Coronary artery (tissue), 2 donors: ENCODE data around the gene CCDC9.

Experiments used
- DNase-seq: peaks from one replicate; pipeline ENCODE4 v3.0.0-alpha.2; 2017; ENCODE audit warnings: low spot score
- H3K27ac ChIP-seq, 2 donors: fragments of 200-600 bp; sonication (generic); one replicate each; pipeline ENCODE4 v1.5.1; 2016 to 2019
- H3K4me3 ChIP-seq: fragments of 200-600 bp; sonication (generic); 2 replicates; pipeline ENCODE4 v1.5.1; 2016; ENCODE audit warnings: mild to moderate bottlenecking, moderate library complexity
- TF ChIP-seq, protein P1 (sequence below): fragments of 200-600 bp; sonication (generic); IDR thresholded peaks from one replicate; pipeline ENCODE4 v1.5.1; 2019; ENCODE audit warnings: antibody characterized with exemption

CCDC9 gene

DNA sequence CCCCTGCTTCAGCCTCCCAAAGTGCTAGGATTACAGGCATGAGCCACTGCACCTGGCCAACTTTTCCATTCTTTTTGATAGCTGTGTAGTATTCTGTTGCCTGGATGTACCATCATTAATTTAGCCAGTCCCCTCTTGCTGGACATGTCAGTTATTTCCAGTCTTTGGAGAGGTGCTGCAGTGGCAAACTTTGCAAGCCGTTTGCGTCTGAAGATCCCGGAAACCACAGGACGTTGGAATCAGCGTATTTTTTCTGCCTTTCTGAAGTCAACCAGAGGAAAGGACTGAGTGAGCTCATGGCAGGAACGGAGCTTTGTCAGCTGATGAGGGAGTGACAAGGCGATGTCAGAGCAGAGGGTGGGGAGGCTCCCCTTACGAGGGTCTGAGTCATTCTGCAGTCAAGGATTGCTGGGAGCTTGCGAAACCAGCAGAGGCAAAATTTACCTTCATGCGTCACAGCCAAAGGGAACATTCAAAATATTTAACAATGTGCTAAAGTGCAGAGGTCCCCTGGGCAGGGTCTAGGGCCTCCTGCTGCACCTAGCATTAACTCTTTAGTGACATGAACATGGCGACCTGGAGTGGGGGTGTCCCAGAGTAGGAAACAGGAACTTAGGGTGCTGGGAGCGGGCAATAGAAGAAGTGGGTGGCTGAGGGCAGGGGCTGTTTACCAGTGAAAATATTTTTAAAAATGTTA is 58.9 kb downstream of the CCDC9 start:
- DNase-seq: no peak
- Histone ChIP-seq H3K27ac (peak overlapping the region in 1 of 2 donors; percentile 64), H3K4me3 (no peak overlapping the region)
- TF ChIP-seq, protein P1, sequence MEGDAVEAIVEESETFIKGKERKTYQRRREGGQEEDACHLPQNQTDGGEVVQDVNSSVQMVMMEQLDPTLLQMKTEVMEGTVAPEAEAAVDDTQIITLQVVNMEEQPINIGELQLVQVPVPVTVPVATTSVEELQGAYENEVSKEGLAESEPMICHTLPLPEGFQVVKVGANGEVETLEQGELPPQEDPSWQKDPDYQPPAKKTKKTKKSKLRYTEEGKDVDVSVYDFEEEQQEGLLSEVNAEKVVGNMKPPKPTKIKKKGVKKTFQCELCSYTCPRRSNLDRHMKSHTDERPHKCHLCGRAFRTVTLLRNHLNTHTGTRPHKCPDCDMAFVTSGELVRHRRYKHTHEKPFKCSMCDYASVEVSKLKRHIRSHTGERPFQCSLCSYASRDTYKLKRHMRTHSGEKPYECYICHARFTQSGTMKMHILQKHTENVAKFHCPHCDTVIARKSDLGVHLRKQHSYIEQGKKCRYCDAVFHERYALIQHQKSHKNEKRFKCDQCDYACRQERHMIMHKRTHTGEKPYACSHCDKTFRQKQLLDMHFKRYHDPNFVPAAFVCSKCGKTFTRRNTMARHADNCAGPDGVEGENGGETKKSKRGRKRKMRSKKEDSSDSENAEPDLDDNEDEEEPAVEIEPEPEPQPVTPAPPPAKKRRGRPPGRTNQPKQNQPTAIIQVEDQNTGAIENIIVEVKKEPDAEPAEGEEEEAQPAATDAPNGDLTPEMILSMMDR: no peak

DNA sequence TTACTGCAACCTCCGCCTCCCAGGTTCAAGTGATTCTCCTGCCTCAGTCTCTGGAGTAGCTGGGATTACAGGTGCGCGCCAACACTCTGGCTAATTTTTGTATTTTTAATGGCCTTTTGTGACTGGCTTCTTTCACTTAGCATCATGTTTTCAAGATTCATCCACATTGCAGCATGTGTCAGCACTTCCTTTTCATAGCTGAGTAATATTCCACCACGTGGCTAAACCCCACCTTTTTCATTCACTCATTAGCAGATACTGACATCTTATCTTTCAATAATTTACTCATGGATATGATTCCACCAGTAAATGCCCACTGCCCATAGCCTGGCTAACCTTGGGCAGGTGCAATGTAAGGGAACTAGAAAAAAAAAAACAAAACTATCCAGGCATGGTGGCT is 60.2 kb downstream of the CCDC9 start:
- Histone ChIP-seq H3K4me3 (no peak overlapping the region), H3K27ac (no peak overlapping the region)
- TF ChIP-seq, protein P1: no peak
- DNase-seq: no peak

DNA sequence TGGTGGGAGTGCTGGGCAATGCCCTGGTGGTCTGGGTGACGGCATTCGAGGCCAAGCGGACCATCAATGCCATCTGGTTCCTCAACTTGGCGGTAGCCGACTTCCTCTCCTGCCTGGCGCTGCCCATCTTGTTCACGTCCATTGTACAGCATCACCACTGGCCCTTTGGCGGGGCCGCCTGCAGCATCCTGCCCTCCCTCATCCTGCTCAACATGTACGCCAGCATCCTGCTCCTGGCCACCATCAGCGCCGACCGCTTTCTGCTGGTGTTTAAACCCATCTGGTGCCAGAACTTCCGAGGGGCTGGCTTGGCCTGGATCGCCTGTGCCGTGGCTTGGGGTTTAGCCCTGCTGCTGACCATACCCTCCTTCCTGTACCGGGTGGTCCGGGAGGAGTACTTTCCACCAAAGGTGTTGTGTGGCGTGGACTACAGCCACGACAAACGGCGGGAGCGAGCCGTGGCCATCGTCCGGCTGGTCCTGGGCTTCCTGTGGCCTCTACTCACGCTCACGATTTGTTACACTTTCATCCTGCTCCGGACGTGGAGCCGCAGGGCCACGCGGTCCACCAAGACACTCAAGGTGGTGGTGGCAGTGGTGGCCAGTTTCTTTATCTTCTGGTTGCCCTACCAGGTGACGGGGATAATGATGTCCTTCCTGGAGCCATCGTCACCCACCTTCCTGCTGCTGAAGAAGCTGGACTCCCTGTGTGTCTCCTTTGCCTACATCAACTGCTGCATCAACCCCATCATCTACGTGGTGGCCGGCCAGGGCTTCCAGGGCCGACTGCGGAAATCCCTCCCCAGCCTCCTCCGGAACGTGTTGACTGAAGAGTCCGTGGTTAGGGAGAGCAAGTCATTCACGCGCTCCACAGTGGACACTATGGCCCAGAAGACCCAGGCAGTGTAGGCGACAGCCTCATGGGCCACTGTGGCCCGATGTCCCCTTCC is 63.9 kb downstream of the CCDC9 start:
- TF ChIP-seq, protein P1: no peak
- H3K27ac ChIP-seq: no peak overlapping the region
- H3K4me3 ChIP-seq: no peak overlapping the region
- no peak for DNase-seq
